Activated CD4-positive, alpha-beta T cell treated with anti-CD3 and anti-CD28 coated beads for 48 hours (primary cell): Measurements from ENCODE around the gene SORCS2.

ENCODE experiments used
- DNase-seq: peaks from one replicate; pipeline ENCODE4 v3.0.0-alpha.2; 2020

SORCS2 gene

GRCh38 chr4:7384003-7384928 lies 191.9 kb downstream of the SORCS2 start:
- DNase-seq: no peak

DNA sequence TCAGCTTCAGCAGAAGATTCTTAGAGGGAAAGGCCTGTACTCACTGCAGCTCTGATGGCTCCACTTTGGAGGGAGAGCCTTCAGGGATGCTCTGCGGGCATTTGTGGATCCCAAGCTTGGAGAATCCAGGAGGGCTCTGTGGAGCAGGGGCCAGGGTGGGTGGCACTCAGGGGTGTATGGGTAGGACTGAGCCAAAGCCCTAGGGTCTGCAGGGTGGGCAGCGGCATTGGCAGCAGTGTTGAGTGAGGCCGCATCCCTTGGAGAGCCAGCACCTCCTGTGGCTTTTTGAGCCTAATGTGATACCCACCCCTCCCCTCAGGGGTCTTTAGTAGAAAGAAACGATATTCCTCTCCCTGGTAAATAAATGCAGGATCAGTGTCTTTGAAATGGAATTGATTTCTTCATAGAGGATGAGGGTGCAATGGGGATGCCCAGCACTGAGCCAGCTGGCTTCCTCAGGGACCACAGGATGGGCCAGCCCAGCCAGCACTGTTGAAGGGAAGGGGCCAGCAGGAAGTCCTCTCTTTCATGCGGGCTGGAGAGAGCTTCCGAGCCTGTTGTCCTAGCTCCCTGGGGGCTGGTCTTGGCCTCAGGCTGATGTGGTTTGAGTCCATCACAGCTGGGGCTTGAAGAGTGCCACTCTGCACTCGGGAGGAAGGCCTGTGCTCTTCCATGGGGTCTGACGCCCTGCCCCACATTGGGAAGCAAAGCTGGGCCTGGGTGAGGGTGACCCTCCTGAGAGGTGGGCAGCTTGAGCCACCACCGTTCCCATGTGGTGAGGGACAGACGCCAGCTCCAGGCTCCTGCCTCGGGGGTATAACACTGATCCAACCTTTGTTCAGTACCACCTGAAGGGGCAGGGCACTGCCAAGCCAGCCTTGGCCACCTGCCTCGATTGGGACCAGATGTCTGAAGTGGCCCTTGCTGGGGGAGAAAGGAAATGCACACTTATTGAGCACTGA lies 192.9 kb downstream of the SORCS2 start:
- DNase-seq: no peak

DNA sequence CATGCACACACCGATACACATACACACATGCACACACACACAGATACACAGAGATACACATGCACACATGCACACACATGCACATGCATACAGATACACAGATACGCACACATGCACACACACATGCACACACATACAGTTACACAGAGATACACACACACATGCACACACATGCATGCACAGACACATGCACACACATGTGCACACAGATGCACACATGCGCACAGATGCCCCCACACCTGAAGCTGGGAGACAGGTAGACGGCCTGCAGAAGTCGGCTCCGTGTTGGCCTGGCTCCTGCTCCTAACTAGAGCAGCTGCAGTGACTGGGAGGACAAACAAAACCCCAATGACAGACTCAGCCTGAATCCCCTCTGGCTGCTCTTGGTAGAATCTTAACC lies 195.6 kb downstream of the SORCS2 start:
- no peak for DNase-seq

GRCh38 chr4:7388627-7389026 lies 196.3 kb downstream of the SORCS2 start:
- no peak for DNase-seq

GRCh38 chr4:7389101-7389701 lies 196.9 kb downstream of the SORCS2 start:
- DNase-seq: no peak

DNA sequence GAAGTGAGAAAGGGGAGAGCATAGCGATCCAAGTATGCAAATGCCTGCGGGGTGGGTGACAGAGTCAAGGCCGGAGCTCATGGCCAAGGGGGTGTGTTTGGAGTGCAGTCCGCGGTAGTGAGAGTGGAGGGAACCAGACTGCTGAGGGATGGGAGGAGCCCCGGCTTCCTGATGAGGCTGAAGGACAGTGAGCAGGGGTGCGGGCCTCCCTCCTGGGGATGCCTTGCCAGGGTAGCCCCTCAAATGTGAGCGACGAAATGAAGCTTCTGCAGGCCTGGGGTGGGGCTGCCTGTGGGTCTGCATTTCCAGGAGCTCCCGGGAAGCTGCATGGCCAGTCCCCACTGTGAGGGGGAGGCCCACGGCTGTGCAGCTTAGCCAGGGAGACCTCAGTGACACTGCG lies 197.4 kb downstream of the SORCS2 start:
- no peak for DNase-seq

DNA sequence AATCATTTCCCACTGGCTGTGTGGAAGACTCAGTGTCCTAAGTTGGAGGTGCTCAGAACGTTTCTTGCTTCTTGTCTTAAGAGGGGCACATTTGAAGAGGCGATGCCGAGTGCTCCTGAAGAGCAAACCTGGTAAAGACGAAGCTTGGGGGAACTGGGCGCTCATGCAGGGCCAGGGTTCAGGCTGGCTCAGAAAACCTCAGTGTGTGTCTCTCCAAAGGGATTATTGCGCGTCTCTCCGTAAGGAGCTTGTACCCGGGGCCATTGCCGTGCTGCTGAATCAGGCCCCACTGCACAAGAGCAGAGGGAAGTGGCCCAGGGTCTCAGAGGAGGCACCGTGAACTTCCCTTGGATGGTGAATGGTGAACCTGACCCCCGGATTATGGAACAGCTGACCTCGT lies 198.0 kb downstream of the SORCS2 start:
- DNase-seq: no peak

DNA sequence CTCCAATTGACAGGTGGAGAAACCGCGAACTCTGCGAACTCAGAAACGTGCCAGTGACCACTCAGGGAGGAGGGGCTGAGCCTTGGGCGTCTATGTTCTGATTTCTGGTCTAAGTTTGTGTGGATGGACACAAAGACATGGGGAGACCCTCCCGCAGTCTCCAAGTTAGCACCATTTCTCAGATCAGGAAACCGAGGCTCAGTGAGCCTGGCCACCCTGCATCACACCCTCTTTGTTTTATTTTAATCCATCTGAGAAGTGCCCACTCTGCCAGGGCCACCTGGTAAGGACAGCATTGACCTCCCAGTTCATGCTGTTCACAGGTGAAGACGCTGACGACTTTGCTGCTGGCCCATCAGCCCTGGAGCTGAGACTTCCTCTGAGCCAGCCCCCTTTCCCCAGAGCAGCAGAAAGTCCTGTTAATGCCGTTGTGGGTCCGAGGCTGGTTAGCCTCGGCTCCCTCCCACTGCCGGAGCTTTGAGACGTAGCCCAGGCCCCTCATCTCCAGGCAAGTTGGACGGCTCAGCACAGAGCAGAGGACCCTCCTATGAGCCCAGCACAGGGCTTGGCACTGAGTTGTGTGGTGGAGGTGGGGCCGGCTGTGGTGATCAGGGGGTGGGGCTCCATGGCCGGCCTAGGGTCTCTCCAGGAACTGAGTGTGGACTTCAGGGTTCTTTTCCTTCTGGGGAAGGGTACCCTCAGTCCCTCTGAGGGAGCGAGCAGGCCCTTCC lies 198.7 kb downstream of the SORCS2 start:
- DNase-seq: no peak

DNA sequence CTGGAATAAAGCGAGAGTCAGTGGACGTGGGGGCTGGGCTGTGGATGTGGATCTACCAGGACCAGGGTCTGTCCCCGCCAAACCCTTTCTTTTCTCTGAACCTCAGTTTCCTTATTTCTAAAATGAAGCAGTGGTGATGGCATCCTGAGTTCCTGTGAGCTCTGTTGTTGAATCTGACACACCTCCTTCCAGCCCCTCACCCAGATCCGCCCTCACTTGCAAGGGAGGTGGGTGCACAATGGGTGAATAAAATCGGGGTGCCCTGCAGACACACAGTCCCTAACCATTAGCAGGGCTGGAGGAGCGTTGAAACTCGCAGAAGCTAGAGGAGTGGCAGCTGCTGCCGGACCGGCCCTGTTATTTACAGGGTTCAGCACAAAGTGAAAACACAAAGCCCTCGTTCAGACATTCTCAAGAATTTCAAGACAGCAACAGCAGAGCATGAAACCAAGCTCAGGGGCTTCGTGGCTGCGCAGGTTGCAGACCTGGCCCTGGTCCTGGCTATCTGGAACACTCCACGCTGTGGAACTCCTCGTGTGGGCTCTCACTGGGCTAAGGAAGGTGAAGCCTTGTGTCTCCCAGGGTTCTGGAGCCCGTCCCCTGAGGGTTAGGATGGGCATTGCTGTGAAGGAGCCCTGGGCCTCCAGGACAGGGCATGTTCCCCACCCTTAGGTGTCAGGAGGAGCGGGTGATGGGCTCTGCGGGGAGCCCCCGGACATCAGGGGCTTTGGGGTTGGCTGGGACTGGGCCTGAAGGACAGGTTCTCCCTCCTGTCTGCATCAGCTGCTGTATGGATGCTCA lies 199.5 kb downstream of the SORCS2 start:
- no peak for DNase-seq

DNA sequence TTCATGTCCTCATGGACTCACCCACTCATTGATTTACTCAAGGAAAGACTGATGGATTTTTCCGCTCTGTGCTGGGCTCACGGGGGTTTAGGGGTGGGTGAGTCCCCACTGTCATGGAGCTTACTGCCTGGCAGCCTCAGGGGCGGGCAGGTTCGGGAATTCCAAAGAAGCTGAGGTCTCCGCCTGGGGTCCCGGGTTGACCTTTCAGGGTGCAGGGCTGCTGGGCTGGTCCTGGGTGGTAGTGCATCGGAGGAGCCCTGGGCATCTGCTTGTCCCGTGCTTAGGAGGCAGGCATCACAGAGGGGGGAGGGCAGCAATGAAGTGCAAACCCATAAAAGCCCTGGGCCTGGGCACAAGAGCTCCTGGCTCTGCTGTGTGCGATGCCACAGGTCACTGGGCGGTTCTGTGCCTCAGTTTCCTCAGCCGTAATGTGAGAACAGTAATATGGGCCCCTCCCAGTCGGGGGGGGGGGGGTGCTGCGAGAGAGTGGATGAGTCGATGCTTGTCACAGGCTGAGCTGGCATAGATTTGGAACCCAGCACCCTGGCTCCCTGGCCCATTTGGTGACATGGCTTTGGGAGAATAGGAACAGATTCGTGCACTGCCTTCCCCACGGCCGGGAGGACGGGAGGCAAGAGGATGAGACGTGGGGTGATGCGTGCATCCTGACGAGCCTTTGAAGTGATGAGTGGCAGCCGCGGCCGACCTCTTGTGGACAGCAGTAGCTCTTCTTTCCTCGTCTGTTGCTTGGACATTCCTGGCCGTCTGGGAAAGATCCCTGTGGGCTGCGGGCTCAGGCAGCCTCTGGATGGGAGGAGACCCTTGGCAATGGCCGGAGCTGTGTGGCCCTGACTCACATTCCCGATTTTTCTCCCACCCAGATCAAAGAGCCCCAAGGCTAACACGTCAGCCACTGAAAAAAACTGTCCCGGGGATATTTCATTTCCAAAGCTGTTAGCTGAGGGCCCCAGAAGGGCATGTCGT lies 200.4 kb downstream of the SORCS2 start:
- DNase-seq: no peak

- DNase-seq: no peak
These were observed 201.6 kb downstream of the SORCS2 start for GRCh38 chr4:7393601-7394575.

- no peak for DNase-seq
These were observed 202.5 kb downstream of the SORCS2 start for GRCh38 chr4:7394681-7395451.

- no peak for DNase-seq
These were observed 203.3 kb downstream of the SORCS2 start for GRCh38 chr4:7395645-7396044.

GRCh38 chr4:7396186-7396910 lies 204.0 kb downstream of the SORCS2 start:
- no peak for DNase-seq

DNA sequence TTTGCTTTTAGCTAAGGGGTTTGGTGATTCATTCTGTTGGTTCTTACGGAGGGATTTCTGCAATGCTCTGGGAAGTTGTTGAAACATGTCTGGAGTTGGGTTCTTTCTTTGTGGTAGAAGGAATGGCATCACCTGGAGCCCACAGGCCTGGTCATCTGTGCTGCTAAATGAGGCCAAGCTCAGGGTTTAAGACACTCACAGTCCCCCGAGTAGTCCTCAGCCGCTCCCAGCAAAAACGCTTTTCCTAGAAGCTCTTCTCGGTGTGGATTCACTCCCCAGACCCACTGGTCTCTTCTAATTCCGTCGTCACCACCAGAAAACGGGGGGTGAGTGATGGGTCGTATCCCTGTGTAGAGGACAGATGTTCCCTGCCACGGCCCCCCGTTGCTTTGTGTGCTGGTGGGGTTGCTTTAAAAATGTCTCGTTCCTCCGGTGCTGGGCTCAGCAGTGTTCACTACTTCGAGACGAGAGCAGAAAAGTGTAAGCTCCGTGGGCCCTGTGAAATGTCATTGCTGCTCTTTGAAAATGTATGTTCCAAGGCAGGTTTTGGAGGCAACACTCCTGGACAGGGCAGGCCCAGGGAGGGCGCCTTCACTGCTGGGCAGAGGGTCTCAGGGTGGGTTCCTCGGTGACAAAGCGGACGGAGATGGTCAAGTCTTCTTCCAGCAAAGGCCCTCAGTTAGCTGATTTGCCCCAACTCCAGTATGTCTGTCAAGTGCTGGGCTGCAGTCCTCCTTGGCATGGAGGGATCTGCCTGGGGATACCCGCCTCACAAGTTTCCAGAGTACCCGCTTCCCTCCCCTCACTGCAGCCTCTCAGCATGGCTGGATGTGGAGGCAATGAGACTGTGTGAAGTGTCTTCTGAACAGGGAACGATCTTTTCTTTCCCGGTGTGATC lies 205.1 kb downstream of the SORCS2 start:
- no peak for DNase-seq

DNA sequence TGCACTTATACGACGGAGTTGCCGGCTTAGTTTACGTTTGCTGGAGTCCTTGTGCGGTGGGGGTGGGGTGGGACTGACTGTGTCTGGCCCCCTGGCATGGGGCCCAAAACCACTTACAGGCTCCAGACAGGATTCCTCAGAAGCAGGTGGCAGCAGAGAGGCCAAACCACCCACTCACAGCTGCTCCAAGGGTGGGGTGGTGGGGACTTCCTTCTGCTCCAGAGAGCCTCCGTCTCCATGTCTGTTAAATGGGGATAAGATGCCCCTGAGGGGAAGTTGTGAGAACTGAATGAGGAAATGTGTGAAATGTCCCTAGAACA lies 205.7 kb downstream of the SORCS2 start:
- DNase-seq: no peak
